Calu3 (cell line): ENCODE results near the gene STON1. TPM values are rescaled to one million over a fixed set of nuclear protein-coding genes. Genes with fewer than 3 reads are reported as not detected.

Source experiments
- BruUV-seq: library from RNA; stranded (reverse); fragments of 400-500 nt; replicated peaks from 2 replicates; lab custom pipeline; 2021; lab: Mats Ljungman, UMichigan
- CTCF ChIA-PET: fragments of 300-600 bp; sonication (Branson Sonifier 250); formaldehyde crosslinking; loops from one replicate; lab custom pipeline; 2022; ENCODE audit warnings: antibody characterized with exemption; lab: Charles Lee
- DNase-seq: peaks from one replicate; pipeline ENCODE4 v3.0.0; 2022
- H3K27ac Mint-ChIP-seq: one replicate; pipeline ENCODE4 v1.8.0; 2022; ENCODE audit warnings: mixed read lengths; ENCODE audit not compliant: unreplicated experiment
- H3K27me3 Mint-ChIP-seq: one replicate; pipeline ENCODE4 v1.8.0; 2022; ENCODE audit warnings: mixed read lengths; ENCODE audit not compliant: unreplicated experiment
- H3K36me3 Mint-ChIP-seq: one replicate; pipeline ENCODE4 v1.8.0; 2022; ENCODE audit warnings: mild to moderate bottlenecking, moderate library complexity, mixed read lengths; ENCODE audit not compliant: insufficient read depth, unreplicated experiment
- H3K4me1 Mint-ChIP-seq: one replicate; pipeline ENCODE4 v1.8.0; 2022; ENCODE audit warnings: mild to moderate bottlenecking, low read depth, mixed read lengths; ENCODE audit not compliant: unreplicated experiment
- H3K4me3 Mint-ChIP-seq: one replicate; pipeline ENCODE4 v1.8.0; 2022; ENCODE audit warnings: mild to moderate bottlenecking, low read depth, moderate library complexity, mixed read lengths; ENCODE audit not compliant: unreplicated experiment
- H3K9me3 Mint-ChIP-seq: one replicate; pipeline ENCODE4 v1.8.0; 2022; ENCODE audit warnings: low read depth, mixed read lengths; ENCODE audit not compliant: unreplicated experiment
- intact Hi-C: fragments of 100-400 bp; cut with micrococcal nuclease; formaldehyde crosslinking; loops from one replicate; pipeline ENCODE4 v1.10.0; 2022; ENCODE audit not compliant: unreplicated experiment
- total RNA-seq: library from RNA; stranded (reverse); gene quantifications from 2 replicates; pipeline ENCODE4 v1.2.3, GENCODE V29; 2022
- TF ChIP-seq, protein P1 (sequence below): fragments of 200-600 bp; IDR thresholded peaks from one replicate; pipeline ENCODE4 v1.8.0; 2022; ENCODE audit warnings: antibody characterized with exemption; ENCODE audit not compliant: unreplicated experiment

Gene STON1
- total RNA-seq, 1 experiment from 2014 or later = 1.3 TPM

DNA sequence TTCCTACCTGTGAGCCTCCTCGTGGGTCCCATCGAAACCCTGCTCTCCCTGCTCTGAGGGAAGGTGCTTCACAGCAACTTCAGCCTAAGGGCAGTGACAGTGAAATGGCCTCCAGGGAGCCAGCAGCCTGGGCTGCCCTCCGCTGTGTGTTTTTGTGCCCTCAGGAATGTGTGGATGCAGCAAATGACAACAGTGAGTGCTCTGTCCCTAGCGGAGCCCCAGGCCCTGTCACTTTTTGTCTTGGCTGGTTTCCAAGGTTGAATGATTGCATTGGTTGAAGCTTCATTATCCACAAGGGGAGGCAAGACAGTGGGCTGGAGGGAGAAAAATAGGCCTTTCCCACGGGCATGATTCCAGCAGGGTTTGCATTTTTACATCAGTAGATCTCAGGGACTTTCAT is 42.9 kb downstream of the STON1 start:
- CTCF ChIA-PET = no interaction called here
- no peak overlapping the region for H3K4me3 Mint-ChIP-seq
- no peak for DNase-seq

GRCh38 chr2:48574353-48575287 is 44.7 kb downstream of the STON1 start:
- CTCF ChIA-PET = no interaction called here
- H3K4me3 Mint-ChIP-seq = no peak overlapping the region
- H3K4me1 Mint-ChIP-seq = no peaks in the 10 kb centered on the region
- TF ChIP-seq, protein P1, sequence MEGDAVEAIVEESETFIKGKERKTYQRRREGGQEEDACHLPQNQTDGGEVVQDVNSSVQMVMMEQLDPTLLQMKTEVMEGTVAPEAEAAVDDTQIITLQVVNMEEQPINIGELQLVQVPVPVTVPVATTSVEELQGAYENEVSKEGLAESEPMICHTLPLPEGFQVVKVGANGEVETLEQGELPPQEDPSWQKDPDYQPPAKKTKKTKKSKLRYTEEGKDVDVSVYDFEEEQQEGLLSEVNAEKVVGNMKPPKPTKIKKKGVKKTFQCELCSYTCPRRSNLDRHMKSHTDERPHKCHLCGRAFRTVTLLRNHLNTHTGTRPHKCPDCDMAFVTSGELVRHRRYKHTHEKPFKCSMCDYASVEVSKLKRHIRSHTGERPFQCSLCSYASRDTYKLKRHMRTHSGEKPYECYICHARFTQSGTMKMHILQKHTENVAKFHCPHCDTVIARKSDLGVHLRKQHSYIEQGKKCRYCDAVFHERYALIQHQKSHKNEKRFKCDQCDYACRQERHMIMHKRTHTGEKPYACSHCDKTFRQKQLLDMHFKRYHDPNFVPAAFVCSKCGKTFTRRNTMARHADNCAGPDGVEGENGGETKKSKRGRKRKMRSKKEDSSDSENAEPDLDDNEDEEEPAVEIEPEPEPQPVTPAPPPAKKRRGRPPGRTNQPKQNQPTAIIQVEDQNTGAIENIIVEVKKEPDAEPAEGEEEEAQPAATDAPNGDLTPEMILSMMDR = no peak
- no peak for DNase-seq
- no peaks in the 10 kb centered on the region for H3K9me3 Mint-ChIP-seq
- H3K27me3 Mint-ChIP-seq = no peaks in the 10 kb centered on the region
- no peaks in the 10 kb centered on the region for H3K36me3 Mint-ChIP-seq
- BruUV-seq = no TSS peak
- no peak overlapping the region for H3K27ac Mint-ChIP-seq
- intact Hi-C loops = no loop called here

More for the DNA sequence above, 42.9 kb downstream of the STON1 start:
- Mint-ChIP-seq H3K9me3 (no peaks in the 10 kb centered on the region), H3K27me3 (no peaks in the 10 kb centered on the region), H3K36me3 (no peaks in the 10 kb centered on the region), H3K27ac (no peak overlapping the region), H3K4me1 (no peaks in the 10 kb centered on the region)
- TF ChIP-seq, protein P1 = no peak
- no TSS peak for BruUV-seq
- intact Hi-C loops = no loop called here

DNA sequence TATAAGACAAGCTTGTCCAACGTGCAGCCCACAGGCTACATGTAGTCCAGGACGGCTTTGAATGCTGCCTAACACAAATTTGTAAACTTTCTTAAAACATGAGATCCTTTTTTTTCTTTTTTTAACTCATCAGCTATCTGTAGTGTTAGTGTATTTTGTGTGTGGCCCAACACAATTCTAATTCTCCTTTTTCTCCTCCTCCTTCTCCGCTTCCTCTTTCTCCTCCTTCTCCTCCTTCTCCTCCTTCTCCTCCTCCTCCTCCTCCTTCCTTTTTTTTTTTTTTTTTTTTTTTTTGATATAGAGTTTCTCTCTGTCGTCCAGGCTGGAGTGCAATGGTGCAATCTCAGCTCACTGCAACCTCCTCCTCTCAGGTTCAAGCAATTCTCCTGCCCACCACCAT is 48.4 kb downstream of the STON1 start:
- no peaks in the 10 kb centered on the region for H3K9me3 Mint-ChIP-seq
- no TSS peak for BruUV-seq
- no peaks in the 10 kb centered on the region for H3K4me1 Mint-ChIP-seq
- CTCF ChIA-PET = no interaction called here
- H3K27ac Mint-ChIP-seq = no peak overlapping the region
- no peak overlapping the region for H3K4me3 Mint-ChIP-seq
- TF ChIP-seq, protein P1 = no peak
- intact Hi-C loops = no loop called here
- H3K36me3 Mint-ChIP-seq = no peaks in the 10 kb centered on the region
- H3K27me3 Mint-ChIP-seq = no peaks in the 10 kb centered on the region
- no peak for DNase-seq

DNA sequence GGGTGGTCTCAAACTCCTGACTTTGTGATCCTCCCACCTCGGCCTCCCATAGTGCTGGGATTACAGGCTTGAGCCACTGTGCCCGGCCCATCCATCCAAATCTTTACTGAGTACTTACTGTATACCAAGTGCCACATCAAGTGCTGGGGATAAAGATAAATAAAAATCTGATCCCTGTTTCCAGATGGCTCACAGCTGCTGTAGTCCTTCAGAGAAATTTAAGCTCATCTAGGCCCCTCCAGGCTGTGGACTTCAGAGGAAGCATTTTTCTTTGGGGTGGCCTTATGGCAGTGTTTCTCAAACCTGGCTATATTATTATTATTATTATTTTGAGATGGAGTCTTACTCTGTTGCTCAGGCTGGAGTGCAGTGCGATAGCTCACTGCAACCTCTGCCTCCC is 54.0 kb downstream of the STON1 start:
- CTCF ChIA-PET = interaction anchor here (0.6 kb wide), 1 partner anchor 1345 kb away, joined by 4 read pairs; no protein-coding TSS in a partner anchor
- BruUV-seq = no TSS peak
- Mint-ChIP-seq H3K27me3 (no peaks in the 10 kb centered on the region), H3K36me3 (no peaks in the 10 kb centered on the region), H3K27ac (no peak overlapping the region), H3K9me3 (no peaks in the 10 kb centered on the region), H3K4me3 (no peak overlapping the region), H3K4me1 (peaks cover 3% of the 10 kb centered on the region)
- DNase-seq = no peak
- intact Hi-C loops = loop anchor here (10.0 kb wide), 1 partner anchor 109 kb away; no protein-coding TSS in a partner anchor
- TF ChIP-seq, protein P1 = no peak
